ENCODE measurements around the gene RBM4.

The RBM4 gene

DNA sequence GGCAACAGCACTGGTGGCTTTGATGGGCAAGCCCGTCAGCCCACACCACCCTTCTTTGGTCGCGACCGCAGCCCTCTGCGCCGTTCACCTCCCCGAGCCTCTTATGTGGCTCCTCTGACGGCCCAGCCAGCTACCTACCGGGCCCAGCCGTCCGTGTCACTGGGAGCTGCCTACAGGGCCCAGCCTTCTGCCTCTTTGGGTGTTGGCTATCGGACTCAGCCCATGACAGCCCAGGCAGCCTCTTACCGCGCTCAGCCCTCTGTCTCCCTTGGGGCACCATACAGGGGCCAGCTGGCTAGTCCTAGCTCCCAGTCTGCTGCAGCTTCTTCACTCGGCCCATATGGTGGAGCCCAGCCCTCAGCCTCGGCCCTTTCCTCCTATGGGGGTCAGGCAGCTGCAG is 14.1 kb upstream of the RBM4 start:
- peaks cover 97% of the 10 kb centered on the region for H3K79me2 ChIP-seq (ENCODE audit: insufficient read depth, low read length)
- H2AFZ ChIP-seq (ENCODE audit: low read length), result no peak overlapping the region
- no peak overlapping the region for H3K9ac ChIP-seq (ENCODE audit: low read length)
- no peaks in the 10 kb centered on the region for H3K9me3 ChIP-seq (ENCODE audit: low read length)
- H3K27ac ChIP-seq (ENCODE audit: low read depth, low read length, poor library complexity, severe bottlenecking), result no peak overlapping the region
- no peaks in the 10 kb centered on the region for H3K27me3 ChIP-seq (ENCODE audit: insufficient read depth, low read length)
- peaks cover 34% of the 10 kb centered on the region for H3K4me1 ChIP-seq (ENCODE audit: insufficient read depth, low read length, severe bottlenecking)
- H3K36me3 ChIP-seq (ENCODE audit: insufficient read depth, low read length), result peaks cover 95% of the 10 kb centered on the region
- H3K9me2 ChIP-seq (ENCODE audit: low read depth, low read length), result no peaks in the 10 kb centered on the region
- H3K4me3 ChIP-seq (ENCODE audit: low read depth, low read length, poor library complexity, severe bottlenecking), result no peak overlapping the region
- H3K4me2 ChIP-seq (ENCODE audit: low read length), result no peak overlapping the region
- H4K20me1 ChIP-seq (ENCODE audit: insufficient read depth, low read length), result peaks cover 3% of the 10 kb centered on the region; the same call in 1 of the 2 replicates
- TF ChIP-seq, protein P1, sequence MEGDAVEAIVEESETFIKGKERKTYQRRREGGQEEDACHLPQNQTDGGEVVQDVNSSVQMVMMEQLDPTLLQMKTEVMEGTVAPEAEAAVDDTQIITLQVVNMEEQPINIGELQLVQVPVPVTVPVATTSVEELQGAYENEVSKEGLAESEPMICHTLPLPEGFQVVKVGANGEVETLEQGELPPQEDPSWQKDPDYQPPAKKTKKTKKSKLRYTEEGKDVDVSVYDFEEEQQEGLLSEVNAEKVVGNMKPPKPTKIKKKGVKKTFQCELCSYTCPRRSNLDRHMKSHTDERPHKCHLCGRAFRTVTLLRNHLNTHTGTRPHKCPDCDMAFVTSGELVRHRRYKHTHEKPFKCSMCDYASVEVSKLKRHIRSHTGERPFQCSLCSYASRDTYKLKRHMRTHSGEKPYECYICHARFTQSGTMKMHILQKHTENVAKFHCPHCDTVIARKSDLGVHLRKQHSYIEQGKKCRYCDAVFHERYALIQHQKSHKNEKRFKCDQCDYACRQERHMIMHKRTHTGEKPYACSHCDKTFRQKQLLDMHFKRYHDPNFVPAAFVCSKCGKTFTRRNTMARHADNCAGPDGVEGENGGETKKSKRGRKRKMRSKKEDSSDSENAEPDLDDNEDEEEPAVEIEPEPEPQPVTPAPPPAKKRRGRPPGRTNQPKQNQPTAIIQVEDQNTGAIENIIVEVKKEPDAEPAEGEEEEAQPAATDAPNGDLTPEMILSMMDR (IDR thresholded peaks at IDR 0.05; ENCODE audit: low read length), result no peak
- no peak for TF ChIP-seq EZH2 (IDR thresholded peaks at IDR 0.05; ENCODE audit: borderline replicate concordance, low read length)
- no peaks in the 10 kb centered on the region for H3F3A ChIP-seq (ENCODE audit: insufficient read depth, low read length)

DNA sequence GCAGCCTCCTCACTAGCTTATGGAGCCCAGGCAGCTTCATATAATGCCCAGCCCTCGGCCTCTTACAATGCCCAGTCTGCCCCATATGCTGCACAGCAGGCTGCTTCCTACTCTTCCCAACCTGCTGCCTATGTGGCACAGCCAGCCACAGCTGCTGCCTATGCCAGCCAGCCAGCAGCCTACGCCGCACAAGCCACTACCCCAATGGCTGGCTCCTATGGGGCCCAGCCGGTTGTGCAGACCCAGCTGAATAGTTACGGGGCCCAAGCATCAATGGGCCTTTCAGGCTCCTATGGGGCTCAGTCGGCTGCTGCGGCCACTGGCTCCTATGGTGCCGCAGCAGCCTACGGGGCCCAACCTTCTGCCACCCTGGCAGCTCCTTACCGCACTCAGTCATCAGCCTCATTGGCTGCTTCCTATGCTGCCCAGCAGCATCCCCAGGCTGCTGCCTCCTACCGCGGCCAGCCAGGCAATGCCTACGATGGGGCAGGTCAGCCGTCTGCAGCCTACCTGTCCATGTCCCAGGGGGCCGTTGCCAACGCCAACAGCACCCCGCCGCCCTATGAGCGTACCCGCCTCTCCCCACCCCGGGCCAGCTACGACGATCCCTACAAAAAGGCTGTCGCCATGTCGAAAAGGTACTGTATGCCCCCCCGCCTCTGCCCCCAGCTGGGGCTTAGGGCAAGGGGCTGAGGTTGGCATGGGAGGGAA is 13.3 kb upstream of the RBM4 start:
- TF ChIP-seq, protein P1 (IDR thresholded peaks at IDR 0.05; ENCODE audit: low read length), result no peak
- TF ChIP-seq EZH2 (IDR thresholded peaks at IDR 0.05; ENCODE audit: borderline replicate concordance, low read length), result no peak
- Histone ChIP-seq H3K4me2 (ENCODE audit: low read length) (no peak overlapping the region), H3K79me2 (ENCODE audit: insufficient read depth, low read length) (peaks cover 97% of the 10 kb centered on the region), H4K20me1 (ENCODE audit: insufficient read depth, low read length) (peaks cover 3% of the 10 kb centered on the region; the same call in 1 of the 2 replicates), H3K9ac (ENCODE audit: low read length) (no peak overlapping the region), H3K4me1 (ENCODE audit: insufficient read depth, low read length, severe bottlenecking) (peaks cover 27% of the 10 kb centered on the region), H3K9me2 (ENCODE audit: low read depth, low read length) (no peaks in the 10 kb centered on the region), H2AFZ (ENCODE audit: low read length) (no peak overlapping the region), H3K4me3 (ENCODE audit: low read depth, low read length, poor library complexity, severe bottlenecking) (no peak overlapping the region), H3K27ac (ENCODE audit: low read depth, low read length, poor library complexity, severe bottlenecking) (no peak overlapping the region), H3K36me3 (ENCODE audit: insufficient read depth, low read length) (peaks cover 98% of the 10 kb centered on the region), H3F3A (ENCODE audit: insufficient read depth, low read length) (no peaks in the 10 kb centered on the region), H3K9me3 (ENCODE audit: low read length) (no peaks in the 10 kb centered on the region), H3K27me3 (ENCODE audit: insufficient read depth, low read length) (no peaks in the 10 kb centered on the region)

DNA sequence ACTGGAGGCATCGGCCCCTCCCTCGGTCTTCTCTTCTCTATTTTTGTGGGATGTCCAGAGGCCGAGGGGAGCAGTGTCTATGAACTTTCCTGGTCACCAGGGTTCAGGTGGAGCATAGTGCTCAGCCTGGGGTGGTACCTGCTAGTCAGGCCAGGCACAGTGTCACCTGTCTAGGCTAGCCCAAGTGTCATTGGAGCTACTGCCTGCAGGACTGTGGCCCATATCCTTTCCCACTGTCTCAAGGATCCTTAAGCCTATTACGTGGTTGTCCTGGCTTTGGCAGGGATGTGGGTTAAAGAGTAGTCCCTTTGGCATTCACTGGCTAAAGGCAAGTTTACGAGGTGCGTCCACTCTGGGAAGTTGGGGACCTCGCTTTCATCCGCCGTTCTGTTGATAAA is 12.8 kb upstream of the RBM4 start:
- no peak for TF ChIP-seq EZH2 (IDR thresholded peaks at IDR 0.05; ENCODE audit: borderline replicate concordance, low read length)
- TF ChIP-seq, protein P1 (IDR thresholded peaks at IDR 0.05; ENCODE audit: low read length), result no peak
- Histone ChIP-seq H3K9me2 (ENCODE audit: low read depth, low read length) (no peaks in the 10 kb centered on the region), H3K27ac (ENCODE audit: low read depth, low read length, poor library complexity, severe bottlenecking) (no peak overlapping the region), H3K79me2 (ENCODE audit: insufficient read depth, low read length) (peaks cover 97% of the 10 kb centered on the region), H3K4me1 (ENCODE audit: insufficient read depth, low read length, severe bottlenecking) (peaks cover 22% of the 10 kb centered on the region), H3K4me3 (ENCODE audit: low read depth, low read length, poor library complexity, severe bottlenecking) (no peak overlapping the region), H2AFZ (ENCODE audit: low read length) (no peak overlapping the region), H3K9me3 (ENCODE audit: low read length) (no peaks in the 10 kb centered on the region), H3F3A (ENCODE audit: insufficient read depth, low read length) (no peaks in the 10 kb centered on the region), H3K27me3 (ENCODE audit: insufficient read depth, low read length) (no peaks in the 10 kb centered on the region), H3K4me2 (ENCODE audit: low read length) (no peak overlapping the region), H3K9ac (ENCODE audit: low read length) (no peak overlapping the region), H3K36me3 (ENCODE audit: insufficient read depth, low read length) (peaks cover 99% of the 10 kb centered on the region), H4K20me1 (ENCODE audit: insufficient read depth, low read length) (peaks cover 3% of the 10 kb centered on the region; the same call in 1 of the 2 replicates)

All from OCI-LY1 (cell line).